Activated CD4-positive, alpha-beta T cell treated with anti-CD3 and anti-CD28 coated beads, Interleukin-2, Interleukin-4, amounts not matched to agents 100 ng/mL and 50 ng/mL, durations not matched to agents 16 hours and 8 hours (primary cell): Measurements from ENCODE around the gene ZNF574.
A peak's percentile ranks its signal among the peaks of the same experiment; 100 is the strongest.

Experiments used
- DNase-seq: peaks from one replicate; pipeline ENCODE4 v3.0.0-alpha.2; 2020; ENCODE audit warnings: low spot score

Gene ZNF574

GRCh38 chr19:42059196-42059595 is 16.8 kb upstream of the ZNF574 start:
- no peak for DNase-seq

GRCh38 chr19:42060117-42060516 is 15.8 kb upstream of the ZNF574 start:
- DNase-seq = no peak

- DNase-seq = no peak
These were observed 13.6 kb upstream of the ZNF574 start for GRCh38 chr19:42062381-42062780.

GRCh38 chr19:42064432-42064831 is 11.5 kb upstream of the ZNF574 start:
- no peak for DNase-seq

GRCh38 chr19:42065051-42065450 is 10.9 kb upstream of the ZNF574 start:
- DNase-seq = no peak

DNA sequence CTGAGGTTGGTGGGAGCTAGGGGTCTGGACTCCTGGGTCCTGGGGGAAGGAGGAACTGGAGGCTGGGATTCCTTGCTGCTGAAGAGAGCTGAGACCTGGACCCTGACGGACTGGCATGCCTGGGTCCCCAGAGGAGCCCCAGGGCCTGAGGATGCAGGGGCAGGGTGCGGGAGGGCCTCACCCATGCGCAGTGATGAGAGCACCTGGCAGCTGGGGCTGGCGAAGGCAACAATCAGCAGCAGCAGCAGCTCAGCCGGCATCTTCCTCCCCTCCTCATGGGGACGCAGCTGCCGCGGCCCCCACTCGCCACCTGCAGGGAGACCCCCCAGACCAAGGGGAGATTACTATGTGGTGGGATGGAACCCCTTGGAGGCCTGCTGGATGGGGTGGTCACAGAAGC is 10.5 kb upstream of the ZNF574 start:
- no peak for DNase-seq

DNA sequence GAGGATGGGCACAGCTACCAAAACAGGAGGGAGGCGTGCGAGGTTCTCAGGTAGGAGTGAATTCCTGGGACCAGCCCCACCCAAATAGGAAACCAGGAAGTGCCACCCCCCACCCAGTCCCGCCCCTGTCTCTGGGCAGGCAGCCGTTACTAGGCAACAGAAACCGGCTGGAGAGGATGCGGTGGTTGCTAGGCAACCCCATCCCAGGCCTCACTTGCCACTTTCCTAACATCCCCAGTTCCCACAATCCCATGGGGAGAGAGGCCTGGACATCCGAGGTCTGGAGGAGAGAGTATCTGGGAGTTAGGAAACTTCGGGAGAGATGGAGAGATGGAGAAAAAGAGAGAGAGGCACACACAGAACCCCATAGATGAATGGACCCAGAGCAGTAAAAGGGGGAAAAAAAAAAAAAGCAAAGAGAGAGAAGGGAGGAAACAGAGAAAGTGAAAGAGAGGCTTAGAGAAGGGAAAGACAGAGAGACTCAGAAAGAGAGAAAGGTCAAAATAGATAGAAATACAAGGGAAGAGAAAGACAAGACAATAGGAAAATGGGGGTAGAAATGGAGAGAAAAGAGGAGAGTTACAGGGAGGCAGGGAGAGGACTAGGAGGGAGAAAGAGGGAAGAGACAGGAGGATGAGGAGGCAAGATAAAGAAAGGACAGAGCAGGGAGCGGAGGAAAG is 9.8 kb upstream of the ZNF574 start:
- peak; percentile 21 for DNase-seq

GRCh38 chr19:42067315-42067888 is 8.6 kb upstream of the ZNF574 start:
- DNase-seq = no peak

- no peak for DNase-seq
These were observed 7.6 kb upstream of the ZNF574 start for GRCh38 chr19:42068361-42068755.

DNA sequence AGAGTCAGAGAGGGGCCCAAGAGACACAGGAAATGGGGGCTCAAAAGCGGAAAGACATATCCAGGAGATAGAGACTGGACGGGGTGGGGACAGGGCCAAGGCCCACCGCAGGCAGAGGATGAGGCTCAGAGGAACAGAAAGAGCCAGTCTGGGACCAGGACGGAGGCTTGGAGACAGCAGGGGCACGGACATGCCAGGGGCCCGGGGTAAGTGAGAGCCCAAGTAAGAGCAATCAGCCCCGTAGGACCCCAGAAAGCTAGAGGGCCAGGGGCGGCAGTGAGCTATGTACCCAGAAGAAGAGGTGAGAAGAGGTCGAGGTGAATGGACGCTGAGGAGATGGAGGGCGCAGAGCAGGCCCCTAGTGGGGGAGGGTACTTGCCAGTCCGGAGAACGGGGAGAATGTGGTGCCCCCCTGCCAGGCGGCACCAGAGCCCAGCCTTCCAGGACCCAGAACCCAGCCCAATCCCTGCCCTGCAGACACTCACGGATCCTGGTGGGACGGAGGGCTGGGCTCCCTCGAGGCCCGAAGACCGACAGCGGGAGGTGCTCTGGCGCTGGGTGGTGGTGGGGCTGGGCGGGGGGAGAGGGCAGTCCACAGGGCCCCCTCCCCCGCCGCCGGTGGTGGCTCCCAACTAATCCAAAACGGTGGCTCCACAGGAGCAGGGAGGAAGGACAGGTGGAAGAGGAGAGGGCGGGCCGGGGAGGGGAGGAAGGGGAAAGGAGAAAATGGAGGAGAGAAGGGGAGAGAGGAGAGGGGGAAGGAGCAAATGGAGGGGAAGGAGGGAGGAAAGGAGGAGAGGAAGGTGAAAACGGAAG is 7.0 kb upstream of the ZNF574 start:
- no peak for DNase-seq

GRCh38 chr19:42069619-42070351 is 6.2 kb upstream of the ZNF574 start, which contains the start of gene GRIK5:
Gene GRIK5, minus strand, starts transcription at chr19:42070206. Its CDS starts 4,436 bp downstream, at chr19:42065770.
- no peak for DNase-seq

DNA sequence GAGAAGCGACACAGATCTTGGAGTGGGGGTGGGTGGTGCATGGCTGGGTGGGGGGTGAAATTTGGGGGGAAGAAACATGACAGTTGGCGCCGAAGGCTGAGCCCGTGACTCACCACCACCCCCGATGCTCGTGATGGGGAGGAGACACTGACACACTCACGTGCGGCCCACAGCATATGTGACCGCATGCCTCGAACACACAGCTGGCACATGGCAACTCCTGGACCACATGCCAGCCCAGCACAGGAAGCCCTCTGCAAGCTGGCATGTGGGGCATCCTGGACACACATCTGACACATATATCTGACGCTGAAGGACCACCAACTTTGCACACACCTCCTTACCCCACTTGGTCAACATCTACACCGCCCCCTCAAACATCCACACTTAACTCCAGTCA is 4.7 kb upstream of the ZNF574 start:
- DNase-seq = no peak

DNA sequence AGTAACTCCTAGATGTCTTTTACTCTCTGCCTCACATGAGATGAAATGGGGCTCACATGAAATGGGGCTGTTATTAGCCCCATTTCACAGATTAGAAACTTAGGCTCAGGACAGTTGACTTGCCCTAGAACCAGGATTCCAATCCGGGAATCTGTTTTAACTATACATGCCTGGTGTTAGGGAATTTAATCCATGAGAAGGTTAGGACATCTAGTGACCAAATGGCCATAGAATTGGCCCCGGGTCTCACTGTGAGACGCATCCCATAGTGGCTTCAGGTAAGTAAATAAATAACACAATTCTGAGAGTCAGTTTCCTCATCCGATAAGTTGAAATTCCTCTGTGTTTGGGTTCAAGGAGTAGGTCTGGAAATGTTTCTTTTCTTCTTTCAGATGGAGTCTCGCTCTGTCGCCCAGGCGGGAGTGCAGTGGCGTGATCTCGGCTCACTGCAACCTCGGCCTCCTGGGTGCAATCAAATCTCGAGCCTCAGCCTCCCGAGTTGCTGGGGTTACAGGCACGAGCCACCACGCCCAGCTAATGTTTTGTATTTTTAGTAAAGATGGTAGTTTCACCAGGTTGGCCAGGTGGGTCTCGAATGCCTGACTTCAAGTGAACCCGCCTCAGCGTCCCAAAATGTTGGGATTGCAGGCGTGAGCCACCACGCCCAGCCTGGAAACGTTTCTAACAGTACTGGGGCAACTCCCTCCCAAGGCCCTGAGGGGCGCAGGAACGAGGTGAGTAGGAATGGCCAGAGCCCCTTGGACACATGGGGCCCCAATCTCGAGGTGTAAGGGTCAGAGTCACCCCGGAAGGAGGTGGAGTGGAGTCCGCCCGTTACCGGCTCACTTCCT is 1.2 kb upstream of the ZNF574 start:
- peak; percentile 9 for DNase-seq

DNA sequence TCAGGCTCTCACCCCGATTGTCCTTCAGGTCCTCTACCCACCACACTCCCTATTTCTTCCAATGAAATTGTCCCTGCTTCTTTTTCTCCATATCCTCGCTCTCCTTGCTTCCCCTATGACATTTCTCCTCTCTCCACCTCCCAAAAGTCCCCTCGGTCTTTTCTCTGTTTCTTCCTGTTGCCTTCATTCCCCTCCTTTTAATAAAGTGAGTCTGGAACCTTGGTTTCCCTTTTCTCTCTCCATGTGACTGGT is 676 bp upstream of the ZNF574 start:
- no peak for DNase-seq

DNA sequence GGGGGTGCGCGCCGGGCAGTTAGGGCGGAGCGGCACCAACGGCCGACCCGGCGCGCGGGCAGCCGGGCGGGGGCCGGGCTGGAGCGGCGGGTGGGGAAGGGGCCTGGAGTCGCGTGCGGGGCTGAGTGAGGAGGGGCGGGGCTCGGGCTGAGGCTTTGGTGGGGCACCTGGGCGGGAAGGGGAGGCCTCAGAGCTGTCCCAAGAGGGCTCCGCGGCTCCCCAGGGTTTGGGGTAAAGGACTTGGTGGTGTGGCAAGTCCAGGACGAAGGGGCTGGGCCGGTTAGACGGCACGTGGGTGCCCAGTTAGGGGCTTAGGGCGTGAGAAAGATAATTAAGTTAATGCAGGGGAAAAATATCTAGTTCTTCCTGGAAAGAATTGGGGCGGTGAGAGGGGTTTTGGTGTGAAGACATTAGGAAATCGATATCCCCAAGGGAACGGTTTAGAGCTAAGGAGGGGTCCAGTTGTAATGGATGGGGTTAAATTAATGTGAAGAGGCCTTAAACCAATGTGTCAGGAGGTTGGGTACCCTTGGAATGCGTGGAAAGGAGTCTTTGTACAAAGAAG is 496 bp downstream of the ZNF574 start:
- no peak for DNase-seq

DNA sequence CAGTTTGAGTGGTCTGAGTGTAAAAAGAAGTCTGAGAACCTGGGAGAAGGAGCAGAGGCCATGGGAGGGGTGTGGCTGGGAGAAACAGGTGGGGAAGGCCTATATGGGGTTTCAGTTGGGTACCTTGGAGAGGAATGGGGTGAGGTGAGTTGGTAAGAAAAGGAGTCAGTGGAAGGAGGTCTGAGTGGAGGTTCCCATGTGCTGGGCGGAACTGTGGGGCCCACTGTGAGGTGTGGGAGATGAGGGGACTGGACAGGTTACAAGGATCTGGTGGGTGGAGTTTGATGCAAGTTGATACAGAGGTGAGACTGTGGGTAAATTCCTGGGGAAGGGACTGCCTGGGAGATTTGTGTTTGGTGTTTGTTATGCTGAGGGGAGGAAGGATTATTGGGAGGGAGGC is 2.1 kb downstream of the ZNF574 start:
- no peak for DNase-seq

DNA sequence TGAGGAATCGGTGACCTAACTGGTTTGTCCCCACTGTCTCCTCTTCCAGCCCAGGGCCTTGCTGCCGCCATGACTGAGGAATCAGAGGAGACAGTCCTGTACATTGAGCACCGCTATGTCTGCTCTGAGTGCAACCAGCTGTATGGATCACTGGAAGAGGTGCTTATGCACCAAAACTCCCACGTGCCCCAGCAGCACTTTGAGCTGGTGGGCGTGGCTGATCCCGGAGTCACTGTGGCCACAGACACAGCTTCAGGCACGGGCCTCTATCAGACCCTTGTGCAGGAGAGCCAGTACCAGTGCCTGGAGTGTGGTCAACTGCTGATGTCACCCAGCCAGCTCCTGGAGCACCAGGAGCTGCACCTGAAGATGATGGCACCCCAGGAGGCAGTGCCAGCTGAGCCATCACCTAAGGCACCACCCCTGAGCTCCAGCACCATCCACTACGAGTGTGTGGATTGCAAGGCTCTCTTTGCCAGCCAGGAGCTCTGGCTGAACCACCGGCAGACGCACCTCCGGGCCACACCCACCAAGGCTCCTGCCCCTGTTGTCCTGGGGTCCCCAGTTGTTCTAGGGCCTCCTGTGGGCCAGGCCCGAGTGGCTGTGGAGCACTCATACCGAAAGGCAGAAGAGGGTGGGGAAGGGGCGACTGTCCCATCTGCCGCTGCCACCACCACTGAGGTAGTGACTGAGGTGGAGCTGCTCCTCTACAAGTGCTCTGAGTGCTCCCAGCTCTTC is 2.7 kb downstream of the ZNF574 start:
- no peak for DNase-seq

DNA sequence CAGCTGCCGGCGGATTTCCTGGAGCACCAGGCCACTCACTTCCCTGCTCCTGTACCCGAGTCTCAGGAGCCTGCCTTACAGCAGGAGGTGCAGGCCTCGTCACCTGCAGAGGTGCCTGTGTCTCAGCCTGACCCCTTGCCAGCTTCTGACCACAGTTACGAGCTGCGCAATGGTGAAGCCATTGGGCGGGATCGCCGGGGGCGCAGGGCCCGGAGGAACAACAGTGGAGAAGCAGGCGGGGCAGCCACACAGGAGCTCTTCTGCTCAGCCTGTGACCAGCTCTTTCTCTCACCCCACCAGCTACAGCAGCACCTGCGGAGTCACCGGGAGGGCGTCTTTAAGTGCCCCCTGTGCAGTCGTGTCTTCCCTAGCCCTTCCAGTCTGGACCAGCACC is 3.3 kb downstream of the ZNF574 start:
- no peak for DNase-seq

DNA sequence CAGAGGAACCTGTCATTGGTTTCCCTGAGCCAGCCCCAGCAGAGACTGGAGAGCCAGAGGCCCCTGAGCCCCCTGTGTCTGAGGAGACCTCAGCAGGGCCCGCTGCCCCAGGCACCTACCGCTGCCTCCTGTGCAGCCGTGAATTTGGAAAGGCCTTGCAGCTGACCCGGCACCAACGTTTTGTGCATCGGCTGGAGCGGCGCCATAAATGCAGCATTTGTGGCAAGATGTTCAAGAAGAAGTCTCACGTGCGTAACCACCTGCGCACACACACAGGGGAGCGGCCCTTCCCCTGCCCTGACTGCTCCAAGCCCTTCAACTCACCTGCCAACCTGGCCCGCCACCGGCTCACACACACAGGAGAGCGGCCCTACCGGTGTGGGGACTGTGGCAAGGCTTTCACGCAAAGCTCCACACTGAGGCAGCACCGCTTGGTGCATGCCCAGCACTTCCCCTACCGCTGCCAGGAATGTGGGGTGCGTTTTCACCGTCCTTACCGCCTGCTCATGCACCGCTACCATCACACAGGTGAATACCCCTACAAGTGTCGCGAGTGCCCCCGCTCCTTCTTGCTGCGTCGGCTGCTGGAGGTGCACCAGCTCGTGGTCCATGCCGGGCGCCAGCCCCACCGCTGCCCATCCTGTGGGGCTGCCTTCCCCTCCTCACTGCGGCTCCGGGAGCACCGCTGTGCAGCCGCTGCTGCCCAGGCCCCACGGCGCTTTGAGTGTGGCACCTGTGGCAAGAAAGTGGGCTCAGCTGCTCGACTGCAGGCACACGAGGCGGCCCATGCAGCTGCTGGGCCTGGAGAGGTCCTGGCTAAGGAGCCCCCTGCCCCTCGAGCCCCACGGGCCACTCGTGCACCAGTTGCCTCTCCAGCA is 4.2 kb downstream of the ZNF574 start:
- DNase-seq = no peak
